Activated naive CD8-positive, alpha-beta T cell treated with anti-CD3 and anti-CD28 coated beads for 36 hours (primary cell): ENCODE data around the gene GALNT6. TPM values are rescaled to one million over a fixed set of nuclear protein-coding genes. Genes with fewer than 3 reads are reported as not detected.
A peak's percentile ranks its signal among the peaks of the same experiment; 100 is the strongest.

Experiments used
- DNase-seq: peaks from one replicate; pipeline ENCODE4 v3.0.0; 2021
- H3K27ac Mint-ChIP-seq: one replicate; pipeline ENCODE4 v1.8.0; 2022; ENCODE audit warnings: mild to moderate bottlenecking, moderate library complexity, mixed read lengths
- H3K27me3 Mint-ChIP-seq: one replicate; pipeline ENCODE4 v1.8.0; 2022; ENCODE audit warnings: mild to moderate bottlenecking, mixed read lengths
- H3K36me3 Mint-ChIP-seq: one replicate; pipeline ENCODE4 v1.8.0; 2021; ENCODE audit warnings: mild to moderate bottlenecking, mixed read lengths
- H3K4me1 Mint-ChIP-seq: one replicate; pipeline ENCODE4 v1.8.0; 2021; ENCODE audit warnings: mixed read lengths
- H3K4me3 Mint-ChIP-seq: one replicate; pipeline ENCODE4 v1.8.0; 2022; ENCODE audit warnings: mild to moderate bottlenecking, moderate library complexity, mixed read lengths
- H3K9me3 Mint-ChIP-seq: one replicate; pipeline ENCODE4 v1.8.0; 2022; ENCODE audit warnings: mixed read lengths
- total RNA-seq, 2 experiments: library from RNA; stranded (reverse); gene quantifications; one replicate each; pipeline ENCODE4 v1.2.3, GENCODE V29; 2021

GALNT6 gene
- total RNA-seq, 2 experiments from 2014 or later = 19.0 to 19.9 TPM

DNA sequence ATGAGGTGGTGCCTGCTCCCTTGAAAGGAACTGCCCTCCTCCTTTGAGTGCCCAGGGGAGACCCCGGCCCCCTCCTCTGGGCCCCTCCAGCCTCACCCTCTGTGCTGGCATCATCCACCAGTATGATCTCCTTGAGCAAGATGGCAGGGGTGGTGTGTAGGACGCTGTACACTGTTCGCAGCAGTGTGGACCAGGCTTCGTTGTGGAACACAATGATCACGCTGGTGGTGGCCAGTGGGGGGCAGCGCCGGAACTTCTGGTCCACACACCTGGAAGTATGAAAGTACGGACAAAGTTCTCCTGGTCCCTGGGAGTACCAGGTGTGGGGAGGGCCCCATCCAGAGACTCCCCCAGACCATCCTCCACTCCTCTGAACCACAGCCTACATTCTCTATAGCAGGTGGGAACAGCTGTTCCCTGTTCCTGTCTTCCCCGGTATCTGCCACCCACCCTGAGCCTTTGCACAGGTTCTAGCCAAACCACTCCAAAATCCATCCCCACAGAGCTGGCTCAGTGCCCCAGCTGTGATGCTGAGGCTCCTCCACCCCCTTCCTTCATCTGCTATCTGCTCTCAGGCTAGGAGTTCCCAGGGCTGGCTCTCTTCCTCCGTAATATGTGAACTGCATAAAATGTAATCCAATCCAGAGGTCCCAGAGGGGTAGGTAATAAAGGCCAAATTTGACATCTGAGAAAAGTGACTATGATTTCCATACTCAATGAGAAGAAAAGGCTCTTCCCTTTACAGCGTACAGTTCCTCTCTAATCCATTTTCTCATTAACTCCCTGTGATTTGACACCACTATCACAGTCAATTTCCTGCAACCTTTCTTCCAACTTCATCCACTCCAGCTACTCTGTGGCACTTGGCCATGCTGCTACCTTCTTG, 13.9 kb downstream of the GALNT6 start:
- no peaks in the 10 kb centered on the region for H3K27me3 Mint-ChIP-seq
- H3K4me1 Mint-ChIP-seq = peaks cover 20% of the 10 kb centered on the region
- DNase-seq = no peak
- H3K36me3 Mint-ChIP-seq = peaks cover 57% of the 10 kb centered on the region
- no peak overlapping the region for H3K4me3 Mint-ChIP-seq
- no peak overlapping the region for H3K27ac Mint-ChIP-seq
- H3K9me3 Mint-ChIP-seq = no peaks in the 10 kb centered on the region

DNA sequence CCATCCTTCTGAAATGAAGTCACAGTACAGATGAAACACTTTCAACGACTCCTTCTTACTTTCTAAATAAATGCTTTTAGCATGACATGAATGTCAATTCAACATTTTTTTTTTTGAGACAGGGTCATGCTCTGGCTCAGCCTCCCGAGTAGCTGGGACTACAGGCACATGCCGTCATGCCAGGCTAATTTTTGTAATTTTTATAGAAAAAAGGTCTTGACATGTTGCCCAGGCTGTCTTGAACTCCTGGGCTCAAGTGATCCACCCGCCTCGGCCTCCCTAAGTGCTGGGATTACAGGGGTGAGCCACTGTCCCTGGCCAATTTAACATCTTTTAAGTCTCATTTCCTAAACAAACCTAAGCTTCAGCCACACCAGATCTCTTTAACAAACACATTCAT, 16.4 kb downstream of the GALNT6 start:
- H3K27me3 Mint-ChIP-seq = peaks cover 4% of the 10 kb centered on the region
- H3K27ac Mint-ChIP-seq = no peak overlapping the region
- no peaks in the 10 kb centered on the region for H3K9me3 Mint-ChIP-seq
- H3K36me3 Mint-ChIP-seq = peaks cover 57% of the 10 kb centered on the region
- peaks cover 28% of the 10 kb centered on the region for H3K4me1 Mint-ChIP-seq
- DNase-seq = no peak
- no peak overlapping the region for H3K4me3 Mint-ChIP-seq

DNA sequence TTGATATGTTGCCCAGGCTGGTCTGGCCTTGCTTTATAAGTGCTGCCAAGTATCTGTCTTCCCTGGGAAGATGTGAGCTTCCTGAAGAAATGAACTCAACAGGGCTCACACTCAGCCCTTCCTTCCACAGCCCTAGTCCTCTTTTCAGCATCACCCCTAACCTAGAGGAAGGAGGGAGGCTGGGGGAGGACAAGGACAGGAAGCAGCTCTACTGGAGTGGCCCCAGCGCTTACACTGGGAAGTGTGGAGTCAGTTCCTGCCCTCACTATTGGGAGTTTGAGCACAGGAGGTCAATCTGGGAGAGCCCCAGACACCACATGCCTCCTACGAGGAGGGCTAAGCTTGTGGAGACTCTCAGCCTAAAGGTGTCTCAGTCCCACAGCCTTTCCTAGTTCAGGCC, 16.8 kb downstream of the GALNT6 start:
- no peak overlapping the region for H3K27ac Mint-ChIP-seq
- H3K27me3 Mint-ChIP-seq = peaks cover 4% of the 10 kb centered on the region
- H3K36me3 Mint-ChIP-seq = peaks cover 55% of the 10 kb centered on the region

DNA sequence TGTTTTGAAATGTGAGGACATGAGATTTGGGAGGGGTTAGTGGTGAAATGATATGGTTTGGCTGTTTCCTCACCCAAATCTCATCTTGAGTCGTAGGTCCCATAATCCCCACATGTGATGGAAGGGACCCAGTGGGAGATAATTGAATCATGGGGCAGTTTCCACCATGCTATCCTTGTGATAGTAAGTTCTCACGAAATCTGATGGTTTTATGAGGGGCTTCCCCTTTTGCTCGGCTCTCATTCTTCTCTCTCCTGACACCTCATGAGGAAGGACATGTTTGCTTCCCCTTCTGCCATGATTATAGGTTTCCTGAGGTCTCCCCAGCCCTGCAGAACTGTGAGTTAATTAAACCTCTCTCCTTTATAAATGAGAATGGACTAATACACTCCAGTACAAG, 18.0 kb downstream of the GALNT6 start:
- peaks cover 54% of the 10 kb centered on the region for H3K36me3 Mint-ChIP-seq
- peaks cover 4% of the 10 kb centered on the region for H3K27me3 Mint-ChIP-seq
- no peak for DNase-seq
- no peaks in the 10 kb centered on the region for H3K9me3 Mint-ChIP-seq
- peaks cover 39% of the 10 kb centered on the region for H3K4me1 Mint-ChIP-seq
- no peak overlapping the region for H3K27ac Mint-ChIP-seq
- H3K4me3 Mint-ChIP-seq = no peak overlapping the region

More for the DNA sequence above, 16.8 kb downstream of the GALNT6 start:
- Mint-ChIP-seq H3K4me3 (no peak overlapping the region), H3K4me1 (peaks cover 33% of the 10 kb centered on the region), H3K9me3 (no peaks in the 10 kb centered on the region)
- no peak for DNase-seq

DNA sequence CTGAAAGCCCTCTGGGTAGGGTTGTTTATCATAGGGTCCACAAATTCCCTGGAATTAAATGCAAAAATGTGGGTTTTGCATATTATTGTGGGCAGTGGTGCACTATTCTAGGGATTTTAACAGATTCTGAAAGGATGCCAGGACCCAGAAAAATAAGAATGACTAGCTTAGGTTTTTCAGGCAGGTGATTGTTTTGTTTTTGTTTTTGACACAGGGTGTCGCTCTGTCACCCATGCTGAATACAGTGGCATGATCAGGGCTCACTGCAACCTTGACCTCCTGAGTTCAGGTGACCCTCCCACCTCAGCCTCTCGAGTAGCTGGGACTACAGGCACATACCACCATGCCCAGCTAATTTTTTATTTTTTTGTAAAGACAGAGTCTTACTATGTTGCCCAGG, 19.2 kb downstream of the GALNT6 start:
- Mint-ChIP-seq H3K36me3 (peaks cover 51% of the 10 kb centered on the region), H3K4me3 (no peak overlapping the region), H3K27me3 (peaks cover 4% of the 10 kb centered on the region), H3K4me1 (peaks cover 46% of the 10 kb centered on the region), H3K27ac (no peak overlapping the region), H3K9me3 (no peaks in the 10 kb centered on the region)
- DNase-seq = no peak

DNA sequence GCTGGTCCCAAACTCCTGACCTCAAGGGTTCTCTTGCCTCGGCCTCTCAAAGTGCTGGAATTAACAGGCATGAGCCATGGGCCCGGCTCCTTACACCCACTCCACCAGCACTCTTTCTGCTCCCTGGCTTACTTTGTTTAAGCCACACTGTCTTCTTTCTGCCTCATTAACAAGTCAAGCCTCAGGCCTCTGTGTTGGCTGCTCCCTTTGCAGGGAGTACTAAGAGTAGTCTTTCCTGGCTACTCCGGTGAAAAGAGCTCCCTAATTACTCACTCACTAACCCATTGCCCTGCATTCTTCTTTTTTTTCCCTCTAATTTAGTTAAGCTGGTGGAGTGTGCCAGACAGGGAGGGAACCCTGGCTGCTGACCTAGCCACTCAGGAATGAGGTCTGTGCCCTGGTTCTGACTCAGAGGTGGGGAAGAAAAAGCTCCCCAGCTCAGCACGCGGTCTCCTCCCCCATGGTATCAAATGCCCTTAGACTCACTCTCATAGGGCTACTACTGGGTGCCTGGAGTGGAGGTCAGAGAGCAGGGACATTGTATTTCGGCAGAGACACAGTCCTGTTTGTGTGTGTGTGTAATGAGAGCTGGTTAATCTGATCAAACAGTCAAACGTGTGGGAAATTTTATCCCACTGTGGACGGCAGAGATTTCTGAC, 19.8 kb downstream of the GALNT6 start:
- H3K4me1 Mint-ChIP-seq = peaks cover 46% of the 10 kb centered on the region
- H3K9me3 Mint-ChIP-seq = no peaks in the 10 kb centered on the region
- no peak overlapping the region for H3K4me3 Mint-ChIP-seq
- H3K27me3 Mint-ChIP-seq = peaks cover 4% of the 10 kb centered on the region
- DNase-seq = no peak
- H3K27ac Mint-ChIP-seq = no peak overlapping the region
- peaks cover 47% of the 10 kb centered on the region for H3K36me3 Mint-ChIP-seq

DNA sequence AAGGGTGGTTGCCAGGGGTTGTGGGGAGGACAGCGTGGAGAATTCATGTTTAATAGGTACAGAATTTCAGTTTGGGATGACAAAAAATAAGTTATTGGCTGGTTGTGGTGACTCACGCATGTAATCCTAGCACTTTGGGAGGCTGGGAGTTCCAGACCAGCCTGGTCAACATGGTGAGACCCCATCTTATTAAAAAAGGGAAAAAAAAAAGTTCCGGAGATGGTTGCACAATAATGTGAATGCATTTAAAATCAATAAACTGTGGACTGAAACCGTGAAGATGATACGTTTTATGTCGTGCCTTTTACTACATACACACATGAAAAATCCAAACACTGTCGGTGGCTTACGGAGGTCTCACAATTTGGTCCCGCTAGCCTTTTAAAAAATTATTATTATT, 20.5 kb downstream of the GALNT6 start:
- Mint-ChIP-seq H3K4me3 (no peak overlapping the region), H3K4me1 (peaks cover 46% of the 10 kb centered on the region), H3K27me3 (peaks cover 4% of the 10 kb centered on the region), H3K27ac (no peak overlapping the region), H3K9me3 (no peaks in the 10 kb centered on the region), H3K36me3 (peaks cover 45% of the 10 kb centered on the region)
- no peak for DNase-seq

DNA sequence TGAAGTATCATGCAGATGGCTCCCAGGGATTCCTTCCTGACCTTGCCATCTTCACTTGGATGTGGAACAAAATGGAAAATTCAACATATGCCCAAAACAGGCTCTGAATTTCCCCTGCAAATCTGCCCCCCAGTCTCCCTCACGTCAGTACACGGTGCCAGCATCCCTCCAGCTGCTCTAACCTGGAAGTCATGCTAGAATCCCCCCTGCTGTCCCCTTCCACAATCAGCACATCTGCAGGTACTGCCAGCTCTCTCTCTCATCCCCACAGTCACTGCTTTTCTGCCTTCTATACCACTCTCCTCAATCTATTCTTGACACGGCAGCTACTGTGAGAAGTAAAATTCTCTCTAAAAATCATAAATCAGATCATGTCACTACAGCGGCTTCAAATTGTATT, 21.6 kb downstream of the GALNT6 start:
- Mint-ChIP-seq H3K27ac (peak overlapping the region; percentile 80), H3K4me3 (peak overlapping the region; percentile 38), H3K27me3 (peaks cover 4% of the 10 kb centered on the region), H3K9me3 (no peaks in the 10 kb centered on the region), H3K4me1 (peaks cover 44% of the 10 kb centered on the region), H3K36me3 (peaks cover 37% of the 10 kb centered on the region)
- DNase-seq = no peak

DNA sequence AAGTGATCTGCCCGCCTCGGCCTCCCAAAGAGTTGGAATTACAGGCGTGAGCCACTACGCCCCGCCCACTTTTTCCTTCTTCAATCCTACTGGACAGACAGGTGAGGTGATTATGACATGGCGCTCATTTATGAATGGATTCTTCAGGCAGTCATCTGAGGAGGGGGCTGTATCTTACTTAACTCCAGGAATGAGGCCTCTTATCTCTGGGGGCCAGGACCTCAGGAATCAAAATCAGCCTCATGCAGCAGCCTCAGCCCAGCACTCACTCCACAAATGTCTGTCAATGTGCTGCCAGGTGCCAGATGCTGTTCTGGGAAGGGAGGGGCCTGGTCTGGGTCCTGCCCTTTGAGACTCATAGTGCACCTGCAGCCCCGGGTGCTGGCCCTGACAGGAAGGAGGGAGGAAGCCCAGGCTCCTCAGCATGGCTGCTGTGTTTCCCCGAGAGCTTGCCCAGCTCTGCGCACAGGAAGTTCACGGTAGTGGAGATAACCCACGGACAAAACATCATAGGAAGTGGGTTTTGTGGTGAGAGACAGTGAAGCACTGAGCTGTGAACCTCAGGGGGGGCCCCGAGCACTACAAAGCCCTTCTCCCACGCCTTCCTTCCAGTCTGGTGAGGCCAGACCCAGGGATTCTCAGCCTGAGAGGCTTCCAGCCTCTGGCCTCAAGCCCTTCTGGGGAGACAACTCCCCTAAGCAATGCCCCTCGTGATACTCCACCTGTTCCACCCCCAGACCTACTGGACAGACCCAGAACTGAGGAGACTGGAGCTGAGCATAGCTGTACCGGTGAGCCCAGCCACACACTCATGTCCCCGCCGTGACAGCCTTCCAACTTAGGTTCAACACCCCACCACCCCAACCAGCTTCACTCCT, 22.3 kb downstream of the GALNT6 start:
- Mint-ChIP-seq H3K27ac (peak overlapping the region; percentile 80), H3K4me1 (peaks cover 44% of the 10 kb centered on the region), H3K36me3 (peaks cover 34% of the 10 kb centered on the region), H3K27me3 (peaks cover 4% of the 10 kb centered on the region), H3K9me3 (no peaks in the 10 kb centered on the region), H3K4me3 (peak overlapping the region; percentile 38)
- DNase-seq = peak; percentile 88

DNA sequence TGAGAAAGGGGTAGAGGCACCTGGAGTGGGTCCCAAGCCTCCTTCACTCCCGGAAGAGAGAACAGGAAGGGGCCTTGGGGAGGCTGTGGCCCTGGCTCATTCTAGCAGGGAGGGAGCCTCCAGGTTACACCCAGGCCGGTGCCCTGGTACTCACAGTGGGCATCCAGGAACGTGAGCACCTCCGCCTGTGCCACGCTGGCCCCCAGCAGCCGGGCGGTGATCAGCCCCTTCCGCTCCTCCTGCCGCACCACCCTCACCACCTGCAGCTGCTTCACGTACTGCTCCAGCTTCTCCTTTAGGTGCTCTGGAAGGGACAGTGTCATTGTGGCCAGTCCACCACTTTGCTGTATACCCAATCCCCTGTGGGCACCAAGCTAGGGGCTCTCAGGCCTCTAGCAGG, 25.9 kb downstream of the GALNT6 start:
- H3K9me3 Mint-ChIP-seq = no peaks in the 10 kb centered on the region
- peaks cover 26% of the 10 kb centered on the region for H3K4me1 Mint-ChIP-seq
- H3K27me3 Mint-ChIP-seq = no peaks in the 10 kb centered on the region
- H3K4me3 Mint-ChIP-seq = no peak overlapping the region
- DNase-seq = no peak
- no peak overlapping the region for H3K27ac Mint-ChIP-seq
- peaks cover 14% of the 10 kb centered on the region for H3K36me3 Mint-ChIP-seq

DNA sequence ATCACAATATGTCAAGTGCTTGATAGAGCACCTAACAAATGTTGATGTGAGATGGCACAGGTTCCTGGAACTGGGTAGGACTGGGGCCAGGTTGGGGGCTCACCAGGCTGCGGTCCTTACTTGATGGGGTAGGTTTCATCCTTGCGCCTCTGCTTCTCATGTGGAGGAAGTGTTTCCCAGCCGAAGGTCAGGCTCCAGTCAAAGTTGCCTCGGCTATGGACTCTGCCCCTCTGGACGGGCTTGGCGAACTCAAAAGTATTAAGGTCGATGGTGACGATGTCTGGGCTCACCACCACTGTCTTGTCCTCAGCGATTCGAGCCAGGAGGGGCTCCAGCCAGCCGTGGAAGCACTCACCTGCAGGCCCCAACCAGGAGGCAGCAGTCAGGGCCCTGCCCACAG, 27.2 kb downstream of the GALNT6 start:
- no peaks in the 10 kb centered on the region for H3K9me3 Mint-ChIP-seq
- H3K27ac Mint-ChIP-seq = no peak overlapping the region
- peaks cover 15% of the 10 kb centered on the region for H3K4me1 Mint-ChIP-seq
- H3K36me3 Mint-ChIP-seq = peaks cover 10% of the 10 kb centered on the region
- no peak for DNase-seq
- H3K4me3 Mint-ChIP-seq = no peak overlapping the region
- H3K27me3 Mint-ChIP-seq = no peaks in the 10 kb centered on the region

DNA sequence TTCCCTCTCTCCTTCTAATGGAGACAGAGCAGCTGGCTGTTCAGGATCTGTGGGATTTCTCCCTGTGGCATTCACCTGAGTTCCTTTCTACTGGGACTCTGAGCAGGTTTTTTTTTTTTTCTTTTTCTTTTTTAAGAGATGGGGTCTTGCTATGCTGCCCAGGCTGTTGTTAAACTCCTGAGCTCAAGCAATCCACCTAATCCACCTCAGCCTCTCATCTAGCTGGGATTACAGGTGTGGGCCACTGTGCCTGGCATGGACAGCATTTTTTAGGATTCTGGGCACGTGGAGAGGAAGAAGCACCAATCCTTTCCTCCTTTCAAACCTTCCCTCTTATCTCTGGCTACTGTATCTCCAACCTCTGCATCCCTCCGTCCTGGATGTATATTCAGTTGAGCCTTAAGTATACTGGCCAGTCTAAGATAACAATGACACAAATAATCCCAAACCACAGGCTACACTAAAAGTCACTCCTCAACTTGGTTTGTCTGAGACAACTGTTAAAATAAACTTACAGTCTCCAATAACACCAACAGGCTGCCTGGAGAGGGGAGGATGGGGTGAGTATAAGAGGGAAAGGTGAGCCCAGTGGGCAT, 28.4 kb downstream of the GALNT6 start:
- Mint-ChIP-seq H3K4me3 (no peak overlapping the region), H3K36me3 (peaks cover 14% of the 10 kb centered on the region), H3K27me3 (no peaks in the 10 kb centered on the region), H3K4me1 (peaks cover 12% of the 10 kb centered on the region), H3K9me3 (no peaks in the 10 kb centered on the region), H3K27ac (no peak overlapping the region)
- DNase-seq = no peak

DNA sequence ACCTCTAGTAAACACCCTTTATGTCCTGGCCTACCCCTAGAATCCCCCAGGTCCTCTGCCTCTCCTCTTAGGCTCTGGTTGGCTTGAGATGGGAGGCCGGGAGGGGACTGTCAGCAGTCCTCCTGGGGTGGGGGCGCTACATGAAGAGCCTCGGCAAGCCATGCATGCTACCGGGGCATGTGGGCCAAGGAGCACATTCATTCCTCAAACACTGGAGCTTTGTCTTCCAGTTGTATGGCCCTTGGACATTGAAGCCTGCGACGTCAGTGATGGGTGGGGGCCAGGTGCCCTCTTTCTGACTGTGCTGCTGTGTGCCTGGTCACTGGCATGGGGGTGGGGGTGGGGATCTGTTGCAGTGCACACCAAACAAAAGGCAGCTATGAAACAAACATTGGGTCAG, 28.9 kb downstream of the GALNT6 start:
- Mint-ChIP-seq H3K36me3 (peaks cover 12% of the 10 kb centered on the region), H3K4me3 (no peak overlapping the region), H3K27ac (no peak overlapping the region), H3K27me3 (no peaks in the 10 kb centered on the region), H3K4me1 (peaks cover 11% of the 10 kb centered on the region), H3K9me3 (no peaks in the 10 kb centered on the region)
- DNase-seq = no peak

DNA sequence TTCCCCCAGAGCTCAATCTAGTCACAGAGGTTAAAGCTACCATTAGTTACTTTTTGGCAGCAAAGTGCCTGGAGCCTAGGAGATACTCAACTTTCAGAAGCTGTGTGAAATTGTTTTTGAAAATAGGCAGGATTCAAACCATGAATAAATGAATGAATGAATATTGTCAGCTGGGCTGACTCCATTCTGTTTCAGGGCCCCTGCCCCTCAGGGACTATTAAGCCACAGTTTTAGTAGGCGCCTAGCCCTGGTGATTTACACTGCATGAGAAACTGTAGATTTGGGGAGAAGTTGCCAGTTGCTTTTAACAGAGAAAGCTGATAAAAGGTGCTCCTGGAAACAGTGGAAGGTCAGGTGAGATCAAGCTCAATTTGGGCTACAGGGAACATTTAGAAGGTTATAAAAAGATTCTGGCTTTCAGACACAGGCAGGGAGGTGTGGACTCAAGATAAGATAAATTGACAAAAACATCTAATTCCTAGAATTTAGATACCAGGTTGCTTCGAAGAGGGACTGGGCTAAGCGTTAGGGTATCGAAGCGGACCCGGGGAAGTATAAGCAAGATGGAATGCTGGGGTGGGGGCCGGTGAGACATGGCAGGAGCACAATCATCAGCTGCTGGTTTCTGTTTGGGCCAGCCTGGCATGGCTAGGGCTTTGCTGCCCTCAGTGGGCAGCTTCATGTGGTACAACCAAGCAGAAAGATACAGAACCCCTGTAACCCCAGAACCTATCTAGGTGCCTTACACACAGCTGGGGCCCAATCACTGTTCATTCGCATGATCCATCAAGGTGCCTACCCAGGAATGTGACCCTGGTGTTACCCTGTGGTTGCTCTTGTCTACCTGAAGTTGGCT, 29.8 kb downstream of the GALNT6 start:
- Mint-ChIP-seq H3K9me3 (no peaks in the 10 kb centered on the region), H3K27ac (no peak overlapping the region), H3K27me3 (no peaks in the 10 kb centered on the region), H3K36me3 (peaks cover 19% of the 10 kb centered on the region), H3K4me1 (peaks cover 11% of the 10 kb centered on the region), H3K4me3 (no peak overlapping the region)
- no peak for DNase-seq
